DND-41 (cell line): Measurements from ENCODE around the gene LRRC72.

Experiments used
- ATAC-seq: fragments of 200-7000 bp; cut with Tn5 transposase; 3 replicates; pipeline ENCODE4 v1.9.1; 2021; ENCODE audit warnings: low read depth; ENCODE audit not compliant: insufficient read depth
- DNase-seq: peaks from one replicate; pipeline ENCODE4 v3.0.0-alpha.2; 2020
- H2AFZ ChIP-seq: 2 replicates; pipeline ENCODE4 v1.6.0; 2012; ENCODE audit warnings: low read depth, low read length
- H3K27ac ChIP-seq: 2 replicates; pipeline ENCODE4 v1.5.1; 2012; ENCODE audit warnings: low read length, inconsistent platforms
- H3K27me3 ChIP-seq: fragments of 200-600 bp; sonication (generic); 2 replicates; pipeline ENCODE4 v1.6.0; 2012; ENCODE audit warnings: low read length, mild to moderate bottlenecking, inconsistent platforms; ENCODE audit not compliant: insufficient read depth, poor library complexity
- H3K36me3 ChIP-seq: 2 replicates; pipeline ENCODE4 v1.5.1; 2012; ENCODE audit warnings: low read length, inconsistent platforms; ENCODE audit not compliant: insufficient read depth
- H3K4me1 ChIP-seq: 2 replicates; pipeline ENCODE4 v1.5.1; 2012; ENCODE audit warnings: mild to moderate bottlenecking, low read length; ENCODE audit not compliant: insufficient read depth
- H3K4me2 ChIP-seq: 2 replicates; pipeline ENCODE4 v1.6.0; 2012; ENCODE audit warnings: mild to moderate bottlenecking, moderate library complexity, low read length, inconsistent platforms; ENCODE audit not compliant: insufficient read depth
- H3K4me3 ChIP-seq, 2 experiments: fragments of 200-600 bp in 1 of 2; shearing (Covaris generic) in 1 of 2; 2 replicates each; pipeline ENCODE4 v1.5.1; 2012 to 2016; ENCODE audit warnings: inconsistent platforms in 2 of 2, low read length in 2 of 2, mild to moderate bottlenecking in 2 of 2, low read depth in 1 of 2, moderate library complexity in 1 of 2
- H3K79me2 ChIP-seq: 2 replicates; pipeline ENCODE4 v1.6.0; 2012; ENCODE audit warnings: low read length, inconsistent platforms; ENCODE audit not compliant: insufficient read depth
- H3K9ac ChIP-seq: 2 replicates; pipeline ENCODE4 v1.6.0; 2012; ENCODE audit warnings: low read depth, mild to moderate bottlenecking, inconsistent platforms, low read length, moderate library complexity
- H3K9me3 ChIP-seq: 2 replicates; pipeline ENCODE4 v1.5.1; 2012; ENCODE audit warnings: low read length, moderate library complexity, mild to moderate bottlenecking, inconsistent platforms; ENCODE audit not compliant: insufficient read depth, severe bottlenecking
- H4K20me1 ChIP-seq: 2 replicates; pipeline ENCODE4 v1.6.0; 2012; ENCODE audit warnings: low read length; ENCODE audit not compliant: insufficient read depth
- CTCF ChIP-seq: IDR thresholded peaks from 2 replicates; pipeline ENCODE4 v1.5.1; 2012; ENCODE audit warnings: borderline replicate concordance, low read length, moderate library complexity, mild to moderate bottlenecking; ENCODE audit not compliant: poor library complexity, severe bottlenecking; ENCODE audit errors: extremely low read depth
- EZH2 ChIP-seq: IDR thresholded peaks from 3 replicates; pipeline ENCODE4 v1.6.1; 2012; ENCODE audit warnings: borderline replicate concordance, low read depth, mild to moderate bottlenecking, moderate library complexity, low read length, inconsistent platforms; ENCODE audit not compliant: severe bottlenecking

LRRC72 gene

GRCh38 chr7:16571941-16572340 lies 45.3 kb downstream of the LRRC72 start:
- Histone ChIP-seq H3K9me3 (no peaks in the 10 kb centered on the region), H3K79me2 (no peaks in the 10 kb centered on the region), H3K27ac (no peak overlapping the region), H3K9ac (no peak overlapping the region), H3K4me3 (no peak overlapping the region), H3K4me1 (no peaks in the 10 kb centered on the region), H4K20me1 (no peaks in the 10 kb centered on the region), H3K27me3 (no peaks in the 10 kb centered on the region), H3K36me3 (no peaks in the 10 kb centered on the region), H3K4me2 (no peak overlapping the region), H2AFZ (no peak overlapping the region)
- TF ChIP-seq EZH2 (no peak), CTCF (no peak)
- no peak for DNase-seq
- no peak for ATAC-seq

- Histone ChIP-seq H4K20me1 (no peaks in the 10 kb centered on the region), H3K36me3 (no peaks in the 10 kb centered on the region), H3K4me1 (no peaks in the 10 kb centered on the region), H3K27me3 (no peaks in the 10 kb centered on the region), H3K4me3 (no peak overlapping the region), H3K9me3 (no peaks in the 10 kb centered on the region), H3K79me2 (no peaks in the 10 kb centered on the region), H3K27ac (no peak overlapping the region), H3K9ac (no peak overlapping the region), H2AFZ (no peak overlapping the region), H3K4me2 (no peak overlapping the region)
- TF ChIP-seq EZH2 (no peak), CTCF (no peak)
- DNase-seq (no peak), ATAC-seq (no peak)
Observed at GRCh38 chr7:16579216-16579615, 52.6 kb downstream of the LRRC72 start.

GRCh38 chr7:16581286-16581685 lies 54.7 kb downstream of the LRRC72 start:
- Histone ChIP-seq H3K4me2 (no peak overlapping the region), H3K27ac (no peak overlapping the region), H3K9ac (no peak overlapping the region), H3K4me3 (no peak overlapping the region), H3K27me3 (no peaks in the 10 kb centered on the region), H2AFZ (no peak overlapping the region), H3K4me1 (no peaks in the 10 kb centered on the region), H3K36me3 (no peaks in the 10 kb centered on the region), H3K9me3 (no peaks in the 10 kb centered on the region), H3K79me2 (no peaks in the 10 kb centered on the region), H4K20me1 (no peaks in the 10 kb centered on the region)
- DNase-seq, result no peak
- no peak for TF ChIP-seq CTCF
- no peak for TF ChIP-seq EZH2
- no peak for ATAC-seq

GRCh38 chr7:16583834-16584233 lies 57.2 kb downstream of the LRRC72 start:
- Histone ChIP-seq H2AFZ (no peak overlapping the region), H3K9me3 (no peaks in the 10 kb centered on the region), H3K27ac (no peak overlapping the region), H3K4me1 (no peaks in the 10 kb centered on the region), H3K4me3 (no peak overlapping the region), H3K36me3 (no peaks in the 10 kb centered on the region), H4K20me1 (no peaks in the 10 kb centered on the region), H3K4me2 (no peak overlapping the region), H3K9ac (no peak overlapping the region), H3K27me3 (no peaks in the 10 kb centered on the region), H3K79me2 (no peaks in the 10 kb centered on the region)
- DNase-seq (no peak), ATAC-seq (no peak)
- TF ChIP-seq CTCF, result no peak
